GM13977 (cell line): ENCODE results near the gene MAP1LC3A.

Experiments used
- DNase-seq: peaks from one replicate; pipeline ENCODE4 v3.0.0; 2012; ENCODE audit warnings: low spot score
- in situ Hi-C: fragments of 300-500 bp; cut with MboI; formaldehyde crosslinking; loops from one replicate; pipeline ENCODE4 v1.12.0; 2022; ENCODE audit warnings: low sequenced_read_pairs, low pct_unique_long_range_greater_than_20kb, mixed read lengths, inconsistent platforms; ENCODE audit not compliant: unreplicated experiment
- TF ChIP-seq, protein P1 (sequence below): IDR thresholded peaks from 2 replicates; pipeline ENCODE4 v1.5.1; 2012; ENCODE audit warnings: mild to moderate bottlenecking, control low read depth; ENCODE audit not compliant: insufficient read depth; ENCODE audit errors: extremely low read depth, missing control alignments

MAP1LC3A gene

DNA sequence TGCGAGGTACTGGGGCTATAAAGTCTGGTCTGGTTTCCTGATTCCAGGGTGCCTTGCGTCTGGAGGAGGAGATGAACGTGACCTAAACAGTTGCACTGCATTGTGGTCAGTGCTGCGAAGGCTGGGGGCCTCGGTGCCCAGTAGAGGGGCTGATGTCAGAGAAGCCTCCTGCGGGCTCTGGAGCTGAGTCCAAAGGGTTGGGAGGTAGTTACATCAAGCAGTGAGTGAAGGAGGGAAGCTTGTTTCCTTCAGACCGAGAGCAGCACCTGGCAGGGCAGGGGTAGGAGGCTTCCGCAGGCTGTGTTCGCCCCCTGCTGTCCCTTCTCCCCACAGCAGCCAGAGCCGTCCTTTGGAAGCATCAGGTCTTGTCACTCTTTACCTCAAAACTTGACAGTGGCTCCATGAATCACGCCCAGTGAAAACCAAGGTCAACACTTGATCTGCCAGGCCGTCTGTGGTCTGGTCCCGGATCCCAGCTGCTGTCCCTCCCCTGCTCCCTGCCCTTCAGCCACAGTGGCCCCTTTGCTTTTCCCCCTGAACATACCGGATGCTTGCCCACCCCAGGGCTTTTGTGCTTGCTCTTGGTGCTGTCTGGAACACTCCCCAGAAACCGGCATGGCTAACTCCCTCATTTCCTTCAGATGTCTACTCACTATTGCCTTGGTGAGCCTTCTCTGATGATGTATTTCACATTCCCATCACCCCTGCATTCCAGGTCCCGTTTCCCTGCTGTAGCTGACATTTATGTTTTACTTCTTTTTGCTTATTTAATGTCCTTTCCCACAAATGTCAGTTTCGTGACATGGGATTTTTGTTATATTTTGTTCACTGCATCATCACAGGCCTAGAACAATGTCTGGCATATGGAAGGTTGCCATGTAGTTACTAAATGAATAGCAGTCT, 35.3 kb upstream of the MAP1LC3A start:
- DNase-seq: peak; percentile 63
- TF ChIP-seq, protein P1, sequence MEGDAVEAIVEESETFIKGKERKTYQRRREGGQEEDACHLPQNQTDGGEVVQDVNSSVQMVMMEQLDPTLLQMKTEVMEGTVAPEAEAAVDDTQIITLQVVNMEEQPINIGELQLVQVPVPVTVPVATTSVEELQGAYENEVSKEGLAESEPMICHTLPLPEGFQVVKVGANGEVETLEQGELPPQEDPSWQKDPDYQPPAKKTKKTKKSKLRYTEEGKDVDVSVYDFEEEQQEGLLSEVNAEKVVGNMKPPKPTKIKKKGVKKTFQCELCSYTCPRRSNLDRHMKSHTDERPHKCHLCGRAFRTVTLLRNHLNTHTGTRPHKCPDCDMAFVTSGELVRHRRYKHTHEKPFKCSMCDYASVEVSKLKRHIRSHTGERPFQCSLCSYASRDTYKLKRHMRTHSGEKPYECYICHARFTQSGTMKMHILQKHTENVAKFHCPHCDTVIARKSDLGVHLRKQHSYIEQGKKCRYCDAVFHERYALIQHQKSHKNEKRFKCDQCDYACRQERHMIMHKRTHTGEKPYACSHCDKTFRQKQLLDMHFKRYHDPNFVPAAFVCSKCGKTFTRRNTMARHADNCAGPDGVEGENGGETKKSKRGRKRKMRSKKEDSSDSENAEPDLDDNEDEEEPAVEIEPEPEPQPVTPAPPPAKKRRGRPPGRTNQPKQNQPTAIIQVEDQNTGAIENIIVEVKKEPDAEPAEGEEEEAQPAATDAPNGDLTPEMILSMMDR: peak; percentile 76
- in situ Hi-C loops: no loop called here

DNA sequence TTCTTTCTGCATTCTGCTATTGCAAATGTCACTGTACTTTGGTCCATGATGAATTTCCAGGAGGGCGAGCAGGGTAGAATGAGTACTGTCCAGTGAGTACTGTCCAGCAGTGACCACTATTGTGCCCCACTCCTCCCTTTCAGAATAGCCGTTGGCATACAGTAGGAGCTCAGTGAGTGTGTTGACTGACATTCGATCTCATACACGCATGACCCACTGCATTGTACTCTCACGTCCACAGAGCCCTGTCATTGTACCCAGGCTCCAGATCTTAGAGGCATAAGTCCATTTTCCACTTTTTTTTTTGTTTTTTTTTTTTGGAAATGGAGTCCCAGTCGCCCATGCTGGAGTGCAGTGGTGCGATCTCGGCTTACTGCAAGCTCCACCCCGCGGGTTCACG, 34.1 kb upstream of the MAP1LC3A start:
- in situ Hi-C loops: no loop called here

DNA sequence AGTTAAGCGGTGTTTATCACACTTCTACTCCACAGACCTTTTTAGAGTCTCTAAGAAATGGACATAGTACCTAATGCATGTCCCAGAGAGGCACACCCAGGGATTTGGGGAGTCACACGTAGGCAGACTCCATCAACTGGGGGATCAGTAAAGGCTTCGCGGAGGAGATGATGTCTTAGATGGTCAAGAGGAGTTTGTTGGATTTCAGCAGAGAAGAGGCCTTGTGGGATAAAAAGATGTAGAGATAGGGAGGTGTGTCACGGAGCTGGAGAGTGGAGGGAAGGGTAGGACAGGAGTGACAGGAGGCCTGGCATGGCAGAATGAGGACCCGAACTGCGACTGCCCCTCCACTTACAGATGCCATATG, 33.2 kb upstream of the MAP1LC3A start:
- no peak for DNase-seq
- in situ Hi-C loops: no loop called here
- TF ChIP-seq, protein P1: no peak

More for the DNA sequence above, 34.1 kb upstream of the MAP1LC3A start:
- DNase-seq: no peak
- TF ChIP-seq, protein P1: no peak

DNA sequence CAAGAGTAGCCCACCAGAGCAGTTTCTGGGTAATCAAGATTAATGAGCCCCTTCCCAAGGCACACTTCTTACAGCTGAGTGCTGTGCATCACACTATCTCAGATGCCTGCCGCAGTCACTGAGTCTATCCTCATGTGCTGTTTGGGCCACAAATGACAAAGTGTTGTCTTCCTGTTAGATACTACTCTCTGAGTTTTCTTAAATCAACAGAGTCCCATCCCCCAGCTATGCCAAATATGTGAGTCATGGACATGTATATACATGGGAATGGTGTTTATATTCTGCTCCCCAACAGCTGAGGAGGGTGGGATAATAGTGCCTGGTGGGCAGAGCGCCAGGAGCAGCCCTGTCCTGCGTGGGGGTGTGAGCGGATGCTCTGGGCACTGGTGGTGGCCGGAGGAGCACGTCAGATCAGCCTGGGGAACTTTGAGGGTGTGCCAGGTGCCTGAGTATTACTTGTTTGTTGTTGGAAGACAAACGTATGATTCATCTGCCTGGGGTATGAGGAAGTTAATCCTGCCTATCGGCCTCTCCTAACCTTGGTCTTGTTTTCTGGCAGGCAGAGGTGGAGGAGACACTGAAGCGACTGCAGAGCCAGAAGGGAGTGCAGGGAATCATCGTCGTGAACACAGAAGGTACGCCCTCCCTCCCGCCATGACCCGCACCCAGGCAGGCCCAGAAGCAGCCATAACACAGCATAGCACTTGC, 32.7 kb upstream of the MAP1LC3A start:
- in situ Hi-C loops: no loop called here
- TF ChIP-seq, protein P1: no peak
- DNase-seq: no peak

DNA sequence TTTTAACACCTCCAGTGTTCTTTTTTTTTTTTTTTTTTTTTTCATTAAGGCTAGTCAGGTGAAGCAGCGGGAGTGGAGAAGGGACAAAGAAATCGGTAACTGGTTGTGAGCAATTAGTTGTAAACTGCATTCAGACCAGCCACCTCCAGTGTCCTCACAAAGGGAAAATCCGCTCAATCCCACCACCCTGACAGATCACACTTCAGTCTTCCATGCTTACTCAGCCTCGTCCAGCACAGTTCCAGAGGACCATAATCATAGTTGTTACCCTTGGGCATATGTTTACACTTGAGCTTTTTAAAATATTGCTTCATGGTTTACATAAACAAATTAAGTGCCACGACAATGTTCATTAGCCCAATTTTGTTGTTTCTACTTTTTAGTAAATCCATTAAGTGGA, 32.1 kb upstream of the MAP1LC3A start:
- TF ChIP-seq, protein P1: no peak
- in situ Hi-C loops: no loop called here
- DNase-seq: no peak

DNA sequence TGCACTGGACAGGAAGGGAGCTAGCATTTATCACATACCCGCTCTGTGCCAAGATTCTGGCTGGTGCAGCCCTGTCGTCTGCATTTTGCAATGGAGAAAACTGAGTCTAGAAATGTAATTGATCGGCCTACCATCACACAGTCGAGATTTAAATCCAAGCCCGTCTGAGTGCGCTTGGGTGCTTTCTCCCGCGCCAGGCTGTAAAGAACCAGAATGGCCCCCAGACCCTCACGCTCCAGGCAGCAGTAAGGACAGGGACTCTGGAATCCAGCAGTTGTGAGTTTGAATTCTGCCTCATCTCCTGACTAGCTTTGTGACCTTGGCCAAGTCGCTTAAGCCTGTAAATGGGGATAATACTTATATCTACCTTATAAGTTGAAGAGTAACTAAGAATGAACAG, 31.5 kb upstream of the MAP1LC3A start:
- TF ChIP-seq, protein P1: no peak
- DNase-seq: no peak
- in situ Hi-C loops: no loop called here
